HS-27A (cell line): ENCODE measurements around the gene TMUB1.

Experiments used
- DNase-seq: peaks from one replicate; pipeline ENCODE4 v3.0.0-alpha.2; 2012; ENCODE audit warnings: low read depth, missing footprints

Gene TMUB1

GRCh38 chr7:151103973-151104372 is 20.7 kb upstream of the TMUB1 start:
- DNase-seq: no peak

- DNase-seq: no peak
These were observed 19.7 kb upstream of the TMUB1 start for GRCh38 chr7:151102991-151103390.

GRCh38 chr7:151101621-151102396 is 18.5 kb upstream of the TMUB1 start:
- no peak for DNase-seq

GRCh38 chr7:151100921-151101320 is 17.6 kb upstream of the TMUB1 start:
- DNase-seq: no peak

- no peak for DNase-seq
These were observed 16.4 kb upstream of the TMUB1 start for GRCh38 chr7:151099486-151100211.

GRCh38 chr7:151095828-151096475 is 12.7 kb upstream of the TMUB1 start:
- DNase-seq: no peak

GRCh38 chr7:151095123-151095797 is 12.0 kb upstream of the TMUB1 start:
- DNase-seq: no peak

GRCh38 chr7:151094675-151095074 is 11.4 kb upstream of the TMUB1 start:
- DNase-seq: no peak

- DNase-seq: no peak
These were observed 10.5 kb upstream of the TMUB1 start for GRCh38 chr7:151093748-151094147.

- no peak for DNase-seq
These were observed 8.7 kb upstream of the TMUB1 start for GRCh38 chr7:151091988-151092387.

- DNase-seq: no peak
These were observed 8.1 kb upstream of the TMUB1 start for GRCh38 chr7:151091431-151091830.

GRCh38 chr7:151091003-151091402 is 7.7 kb upstream of the TMUB1 start:
- DNase-seq: no peak

GRCh38 chr7:151089893-151090730 is 6.8 kb upstream of the TMUB1 start:
- DNase-seq: no peak

- DNase-seq: no peak
These were observed 5.8 kb upstream of the TMUB1 start for GRCh38 chr7:151088856-151089699.

- DNase-seq: no peak
These were observed 4.9 kb upstream of the TMUB1 start for GRCh38 chr7:151088019-151088855.

GRCh38 chr7:151087245-151088018 is 4.1 kb upstream of the TMUB1 start:
- no peak for DNase-seq

GRCh38 chr7:151086802-151087244 is 3.5 kb upstream of the TMUB1 start:
- DNase-seq: no peak

GRCh38 chr7:151085691-151086620 is 2.7 kb upstream of the TMUB1 start, which contains the start of gene AGAP3:
Gene AGAP3 (plus strand): TSS chr7:151086475. CDS start chr7:151086742, 267 bp downstream.
- DNase-seq: no peak
